OCI-LY1 (cell line): ENCODE measurements around the gene OR2V1.

Source experiments
- H2AFZ ChIP-seq: fragments of 200-600 bp; sonication (generic), shearing (Covaris generic); 2 replicates; pipeline ENCODE4 v1.6.0; 2014; ENCODE audit warnings: antibody characterized with exemption, mild to moderate bottlenecking, low read length
- H3F3A ChIP-seq: fragments of 200-600 bp; sonication (generic), shearing (Covaris generic); 2 replicates; pipeline ENCODE4 v1.6.0; 2014; ENCODE audit warnings: mild to moderate bottlenecking, antibody characterized with exemption, low read length, moderate library complexity; ENCODE audit not compliant: insufficient read depth
- H3K27ac ChIP-seq: fragments of 200-600 bp; sonication (generic); 2 replicates; pipeline ENCODE4 v1.5.1; 2014; ENCODE audit warnings: low read length, mixed run types, mild to moderate bottlenecking, low read depth; ENCODE audit not compliant: poor library complexity, severe bottlenecking
- H3K27me3 ChIP-seq: fragments of 200-600 bp; sonication (generic); 2 replicates; pipeline ENCODE4 v1.6.0; 2014; ENCODE audit warnings: antibody characterized with exemption, mild to moderate bottlenecking, low read length, moderate library complexity; ENCODE audit not compliant: insufficient read depth
- H3K36me3 ChIP-seq: fragments of 200-600 bp; sonication (generic); 2 replicates; pipeline ENCODE4 v1.6.1; 2014; ENCODE audit warnings: mild to moderate bottlenecking, antibody characterized with exemption, low read length, moderate library complexity, mixed read lengths; ENCODE audit not compliant: insufficient read depth
- H3K4me1 ChIP-seq: fragments of 200-600 bp; sonication (generic); 2 replicates; pipeline ENCODE4 v1.5.1; 2014; ENCODE audit warnings: mild to moderate bottlenecking, low read length, moderate library complexity; ENCODE audit not compliant: insufficient read depth, severe bottlenecking
- H3K4me2 ChIP-seq: fragments of 200-600 bp; sonication (generic), shearing (Covaris generic); 2 replicates; pipeline ENCODE4 v1.6.1; 2014; ENCODE audit warnings: low read length
- H3K4me3 ChIP-seq: fragments of 200-600 bp; sonication (generic); 2 replicates; pipeline ENCODE4 v1.5.1; 2014; ENCODE audit warnings: low read length, low read depth, mild to moderate bottlenecking, mixed read lengths; ENCODE audit not compliant: poor library complexity, severe bottlenecking
- H3K79me2 ChIP-seq: fragments of 200-600 bp; shearing (Covaris generic); 2 replicates; pipeline ENCODE4 v1.6.1; 2016; ENCODE audit warnings: mixed run types, low read length, mixed read lengths; ENCODE audit not compliant: insufficient read depth
- H3K9ac ChIP-seq: fragments of 200-600 bp; sonication (generic), shearing (Covaris generic); 2 replicates; pipeline ENCODE4 v1.6.1; 2014; ENCODE audit warnings: mild to moderate bottlenecking, low read length, mixed read lengths
- H3K9me2 ChIP-seq: fragments of 200-600 bp; sonication (generic), shearing (Covaris generic); 2 replicates; pipeline ENCODE4 v1.6.1; 2014; ENCODE audit warnings: low read depth, mild to moderate bottlenecking, low read length, mixed read lengths
- H3K9me3 ChIP-seq: fragments of 200-600 bp; shearing (Covaris generic); 2 replicates; pipeline ENCODE4 v1.6.1; 2014; ENCODE audit warnings: low read length, mixed read lengths
- H4K20me1 ChIP-seq: fragments of 200-600 bp; sonication (generic), shearing (Covaris generic); 2 replicates; pipeline ENCODE4 v1.6.0; 2016; ENCODE audit warnings: mild to moderate bottlenecking, low read length; ENCODE audit not compliant: insufficient read depth
- EZH2 ChIP-seq: fragments of 200-600 bp; sonication (generic), shearing (Covaris generic); IDR thresholded peaks from 2 replicates; pipeline ENCODE4 v1.8.0; 2017; ENCODE audit warnings: borderline replicate concordance, mixed run types, mild to moderate bottlenecking, antibody characterized with exemption, low read length, moderate library complexity, mixed read lengths
- TF ChIP-seq, protein P1 (sequence below): fragments of 200-600 bp; sonication (generic), shearing (Covaris generic); IDR thresholded peaks from 2 replicates; pipeline ENCODE4 v1.5.1; 2017; ENCODE audit warnings: mild to moderate bottlenecking, antibody characterized with exemption, low read length, moderate library complexity, mixed read lengths

OR2V1 gene

DNA sequence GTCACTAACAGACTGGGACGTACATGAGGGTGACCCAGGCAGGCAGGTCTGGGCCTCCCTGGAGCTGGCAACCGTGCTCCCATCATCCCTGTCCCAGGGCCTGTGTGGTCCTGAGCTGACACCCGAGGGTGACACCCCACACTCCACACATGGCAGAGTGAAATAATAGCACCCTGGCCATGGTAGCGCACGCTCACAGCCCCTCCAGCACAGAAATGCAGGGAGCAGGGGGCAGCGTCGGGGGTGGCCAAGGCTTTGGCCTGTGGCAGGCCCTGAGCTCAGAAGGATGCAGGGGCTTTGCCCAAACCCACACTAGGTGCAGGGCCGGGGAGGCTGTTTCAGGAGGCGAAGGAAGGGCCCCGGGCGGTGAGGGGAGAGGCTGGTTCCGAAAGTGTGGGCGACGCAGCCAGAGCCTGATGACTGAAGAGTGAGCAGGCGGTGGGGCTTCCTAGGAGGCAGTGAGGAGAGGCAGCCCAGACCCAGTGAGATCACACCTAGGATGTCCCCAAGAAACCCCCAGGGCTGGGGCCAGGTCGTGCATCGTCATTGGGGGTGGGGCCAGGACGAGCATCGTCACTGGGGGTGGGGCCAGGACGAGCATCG, 29.3 kb upstream of the OR2V1 start:
- Histone ChIP-seq H3K4me3 (peak overlapping the region; percentile 60), H3K79me2 (no peaks in the 10 kb centered on the region), H3K4me2 (peak overlapping the region; percentile 74), H3K36me3 (no peaks in the 10 kb centered on the region), H3K9ac (peak overlapping the region; percentile 68), H3K27ac (peak overlapping the region; percentile 94), H3K27me3 (no peaks in the 10 kb centered on the region), H4K20me1 (no peaks in the 10 kb centered on the region), H2AFZ (no peak overlapping the region), H3F3A (peaks cover under 1% of the 10 kb centered on the region; the same call in 1 of the 2 replicates), H3K9me2 (no peaks in the 10 kb centered on the region), H3K4me1 (peaks cover 54% of the 10 kb centered on the region), H3K9me3 (no peaks in the 10 kb centered on the region)
- TF ChIP-seq EZH2: no peak
- TF ChIP-seq, protein P1, sequence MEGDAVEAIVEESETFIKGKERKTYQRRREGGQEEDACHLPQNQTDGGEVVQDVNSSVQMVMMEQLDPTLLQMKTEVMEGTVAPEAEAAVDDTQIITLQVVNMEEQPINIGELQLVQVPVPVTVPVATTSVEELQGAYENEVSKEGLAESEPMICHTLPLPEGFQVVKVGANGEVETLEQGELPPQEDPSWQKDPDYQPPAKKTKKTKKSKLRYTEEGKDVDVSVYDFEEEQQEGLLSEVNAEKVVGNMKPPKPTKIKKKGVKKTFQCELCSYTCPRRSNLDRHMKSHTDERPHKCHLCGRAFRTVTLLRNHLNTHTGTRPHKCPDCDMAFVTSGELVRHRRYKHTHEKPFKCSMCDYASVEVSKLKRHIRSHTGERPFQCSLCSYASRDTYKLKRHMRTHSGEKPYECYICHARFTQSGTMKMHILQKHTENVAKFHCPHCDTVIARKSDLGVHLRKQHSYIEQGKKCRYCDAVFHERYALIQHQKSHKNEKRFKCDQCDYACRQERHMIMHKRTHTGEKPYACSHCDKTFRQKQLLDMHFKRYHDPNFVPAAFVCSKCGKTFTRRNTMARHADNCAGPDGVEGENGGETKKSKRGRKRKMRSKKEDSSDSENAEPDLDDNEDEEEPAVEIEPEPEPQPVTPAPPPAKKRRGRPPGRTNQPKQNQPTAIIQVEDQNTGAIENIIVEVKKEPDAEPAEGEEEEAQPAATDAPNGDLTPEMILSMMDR: no peak

DNA sequence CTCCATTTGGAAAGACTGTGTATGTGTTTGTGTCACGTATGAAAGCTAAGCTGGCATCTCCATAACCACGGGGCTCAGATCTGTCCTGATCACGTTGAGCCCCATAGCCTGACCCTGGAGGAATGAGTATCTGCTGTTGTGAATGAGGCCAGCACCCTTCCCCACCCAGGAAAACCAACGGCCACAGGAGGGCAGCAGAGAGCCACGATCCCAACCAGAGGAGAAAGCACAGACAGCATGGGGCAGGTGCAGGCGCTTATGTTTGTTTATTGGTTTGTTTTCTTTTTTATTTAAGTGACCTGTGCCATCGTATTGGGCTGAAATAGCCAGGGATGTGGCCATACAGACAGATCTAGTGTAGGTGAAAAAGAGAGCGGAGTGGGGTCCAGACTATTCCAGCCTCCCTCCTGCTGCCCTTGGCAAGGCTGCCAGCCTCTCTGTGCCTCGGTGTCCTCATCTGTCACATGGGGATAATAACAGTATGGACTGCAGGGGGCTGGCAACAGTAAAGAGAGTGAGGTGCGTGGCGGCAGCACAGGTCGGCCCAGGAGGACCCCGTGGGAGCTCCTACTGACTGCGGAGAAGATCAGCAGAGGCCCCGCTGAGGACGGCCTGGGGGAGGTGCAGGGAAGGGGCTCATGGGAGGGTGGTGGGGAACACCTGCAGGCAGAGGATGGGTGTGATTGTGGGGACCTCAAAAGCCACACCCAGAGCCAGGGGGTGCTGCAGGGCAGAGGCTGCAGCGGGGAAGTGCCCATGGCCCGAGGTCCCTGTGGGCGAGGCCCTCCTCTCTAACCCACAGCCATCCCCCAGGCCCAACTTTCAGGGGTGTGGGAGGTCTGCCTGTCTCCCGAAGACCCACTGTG, 28.6 kb upstream of the OR2V1 start:
- Histone ChIP-seq H3K27me3 (no peaks in the 10 kb centered on the region; the same call in 1 of the 2 replicates), H3F3A (no peaks in the 10 kb centered on the region), H4K20me1 (no peaks in the 10 kb centered on the region), H3K4me2 (peak overlapping the region; percentile 74), H3K4me3 (peak overlapping the region; percentile 60), H3K79me2 (no peaks in the 10 kb centered on the region), H3K27ac (peak overlapping the region; percentile 94), H3K9ac (peak overlapping the region; percentile 68; the same call in 1 of the 2 replicates), H3K36me3 (no peaks in the 10 kb centered on the region), H3K9me2 (no peaks in the 10 kb centered on the region), H3K4me1 (peaks cover 53% of the 10 kb centered on the region), H3K9me3 (no peaks in the 10 kb centered on the region), H2AFZ (no peak overlapping the region)
- TF ChIP-seq, protein P1: peak; percentile 90
- no peak for TF ChIP-seq EZH2

DNA sequence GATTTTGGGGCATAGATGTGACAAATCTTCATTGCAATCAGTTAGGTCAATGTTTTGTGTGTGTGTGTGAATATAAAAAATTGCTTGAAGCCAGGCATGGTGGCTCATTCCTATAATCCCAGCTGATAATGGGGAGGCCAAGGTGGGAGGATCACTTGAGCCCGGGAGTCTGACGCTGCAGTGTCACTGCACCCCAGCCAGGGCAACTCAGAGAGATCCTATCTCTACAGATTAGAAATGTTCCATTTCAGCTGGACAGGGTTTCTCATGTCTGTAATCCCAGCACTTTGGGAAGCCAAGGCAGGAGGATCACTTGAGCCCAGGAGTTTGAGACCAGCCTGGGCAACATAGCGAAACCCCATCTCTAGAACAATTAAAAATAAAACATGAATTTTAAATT, 27.9 kb upstream of the OR2V1 start:
- Histone ChIP-seq H3K4me1 (peaks cover 53% of the 10 kb centered on the region), H3K9me3 (no peaks in the 10 kb centered on the region)

More for the DNA sequence above, 27.9 kb upstream of the OR2V1 start:
- H2AFZ ChIP-seq: no peak overlapping the region
- H3K27ac ChIP-seq: no peak overlapping the region
- no peaks in the 10 kb centered on the region for H3K36me3 ChIP-seq
- no peak overlapping the region for H3K4me3 ChIP-seq
- no peak overlapping the region for H3K4me2 ChIP-seq
- no peaks in the 10 kb centered on the region for H3K9me2 ChIP-seq
- TF ChIP-seq, protein P1: no peak
- no peak for TF ChIP-seq EZH2
- H3K27me3 ChIP-seq: no peaks in the 10 kb centered on the region; the same call in 1 of the 2 replicates
- no peaks in the 10 kb centered on the region for H4K20me1 ChIP-seq
- no peak overlapping the region for H3K9ac ChIP-seq
- no peaks in the 10 kb centered on the region for H3F3A ChIP-seq
- H3K79me2 ChIP-seq: no peaks in the 10 kb centered on the region
